ENCODE results near the gene DEPDC7.

DNA sequence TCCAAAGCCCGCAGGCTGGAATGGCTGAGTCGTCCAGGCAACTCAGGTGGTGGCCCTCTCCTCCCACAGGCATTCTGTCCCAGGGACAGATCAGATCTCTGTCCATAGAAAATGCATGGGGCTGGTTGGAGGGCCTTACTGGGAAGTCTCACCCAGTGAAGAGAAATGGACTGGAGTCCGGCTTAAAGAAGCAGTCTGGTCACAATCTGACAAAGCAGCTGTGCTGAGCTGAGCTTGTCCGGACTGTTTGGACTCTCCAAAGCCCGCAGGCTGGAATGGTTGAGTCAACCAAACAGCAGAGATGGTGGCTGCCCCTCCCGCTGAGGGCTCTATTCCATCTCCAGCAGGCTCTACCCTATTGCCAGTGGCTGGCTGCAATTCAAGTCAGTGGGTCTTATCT is 14.4 kb upstream of the DEPDC7 start:
- TF ChIP-seq ZNF232 (CRISPR knock-in tag; IDR thresholded peaks at IDR 0.05) (no peak), TEAD4 (CRISPR knock-in tag; IDR thresholded peaks at IDR 0.05) (no peak), ETV6 (CRISPR knock-in tag; IDR thresholded peaks at IDR 0.05) (no peak), FOXJ3 (CRISPR knock-in tag; IDR thresholded peaks at IDR 0.05; ENCODE audit: borderline replicate concordance) (no peak), ZNF121 (CRISPR knock-in tag; IDR thresholded peaks at IDR 0.05) (no peak), JAZF1 (CRISPR knock-in tag; IDR thresholded peaks at IDR 0.05) (no peak)
- TF ChIP-seq, protein P1, sequence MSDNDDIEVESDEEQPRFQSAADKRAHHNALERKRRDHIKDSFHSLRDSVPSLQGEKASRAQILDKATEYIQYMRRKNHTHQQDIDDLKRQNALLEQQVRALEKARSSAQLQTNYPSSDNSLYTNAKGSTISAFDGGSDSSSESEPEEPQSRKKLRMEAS (CRISPR knock-in tag; IDR thresholded peaks at IDR 0.05) = no peak
- TF ChIP-seq, protein P2, sequence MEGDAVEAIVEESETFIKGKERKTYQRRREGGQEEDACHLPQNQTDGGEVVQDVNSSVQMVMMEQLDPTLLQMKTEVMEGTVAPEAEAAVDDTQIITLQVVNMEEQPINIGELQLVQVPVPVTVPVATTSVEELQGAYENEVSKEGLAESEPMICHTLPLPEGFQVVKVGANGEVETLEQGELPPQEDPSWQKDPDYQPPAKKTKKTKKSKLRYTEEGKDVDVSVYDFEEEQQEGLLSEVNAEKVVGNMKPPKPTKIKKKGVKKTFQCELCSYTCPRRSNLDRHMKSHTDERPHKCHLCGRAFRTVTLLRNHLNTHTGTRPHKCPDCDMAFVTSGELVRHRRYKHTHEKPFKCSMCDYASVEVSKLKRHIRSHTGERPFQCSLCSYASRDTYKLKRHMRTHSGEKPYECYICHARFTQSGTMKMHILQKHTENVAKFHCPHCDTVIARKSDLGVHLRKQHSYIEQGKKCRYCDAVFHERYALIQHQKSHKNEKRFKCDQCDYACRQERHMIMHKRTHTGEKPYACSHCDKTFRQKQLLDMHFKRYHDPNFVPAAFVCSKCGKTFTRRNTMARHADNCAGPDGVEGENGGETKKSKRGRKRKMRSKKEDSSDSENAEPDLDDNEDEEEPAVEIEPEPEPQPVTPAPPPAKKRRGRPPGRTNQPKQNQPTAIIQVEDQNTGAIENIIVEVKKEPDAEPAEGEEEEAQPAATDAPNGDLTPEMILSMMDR (IDR thresholded peaks at IDR 0.05) = no peak
- TF ChIP-seq, protein P3, sequence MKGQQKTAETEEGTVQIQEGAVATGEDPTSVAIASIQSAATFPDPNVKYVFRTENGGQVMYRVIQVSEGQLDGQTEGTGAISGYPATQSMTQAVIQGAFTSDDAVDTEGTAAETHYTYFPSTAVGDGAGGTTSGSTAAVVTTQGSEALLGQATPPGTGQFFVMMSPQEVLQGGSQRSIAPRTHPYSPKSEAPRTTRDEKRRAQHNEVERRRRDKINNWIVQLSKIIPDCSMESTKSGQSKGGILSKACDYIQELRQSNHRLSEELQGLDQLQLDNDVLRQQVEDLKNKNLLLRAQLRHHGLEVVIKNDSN (CRISPR knock-in tag; IDR thresholded peaks at IDR 0.05) = no peak

Data from WTC11 (cell line).